Inflammatory macrophage (primary cell): ENCODE data around the gene SLC25A24.
"Not testable (repeated sequence)": the region's sequence is repeated elsewhere in the genome, so short reads cannot be mapped to it uniquely, and the experiment has no call there.

Source experiments
- DNase-seq, 2 donors: peaks; one replicate each; pipeline ENCODE4 v3.0.0-alpha.2; 2020 to 2022

Gene SLC25A24

DNA sequence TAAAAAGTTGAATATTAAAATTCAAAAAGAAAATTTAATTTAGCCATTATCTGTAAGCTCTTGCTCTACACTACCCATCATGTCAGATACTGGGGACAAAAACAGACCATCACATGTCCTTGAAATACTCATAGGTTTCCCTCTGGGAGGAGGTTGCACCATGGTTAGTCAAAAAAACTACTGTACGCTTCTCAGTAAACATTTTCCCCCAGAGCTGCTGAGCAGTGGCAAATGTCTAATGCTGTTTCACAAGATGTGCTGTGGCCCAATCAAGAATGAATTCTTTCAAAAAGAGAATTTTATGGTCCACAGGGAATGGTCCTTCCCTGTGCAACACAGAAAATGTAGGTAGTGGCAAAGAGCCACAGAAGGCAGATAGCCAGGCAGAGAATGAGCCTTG, 6.1 kb downstream of the SLC25A24 start:
- DNase-seq = no peak

DNA sequence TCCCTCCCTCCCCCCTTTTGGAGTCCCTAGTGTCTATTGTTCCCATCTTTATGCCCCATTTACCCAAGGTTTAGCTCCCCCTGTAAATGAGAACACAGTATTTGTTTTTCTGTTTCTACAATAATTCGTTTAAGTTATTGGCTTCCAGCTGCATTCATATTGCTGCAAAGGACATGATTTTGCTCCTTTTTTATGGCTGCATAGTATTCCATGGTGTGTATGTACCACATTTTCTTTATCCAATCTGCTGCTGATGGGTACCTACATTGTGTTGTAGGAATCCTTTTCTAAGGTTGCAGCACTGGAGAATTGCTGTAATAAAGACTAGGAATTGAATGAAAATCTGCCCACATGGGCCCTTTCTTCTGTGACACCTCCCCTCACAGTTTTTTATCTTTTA, 6.8 kb downstream of the SLC25A24 start:
- DNase-seq = no peak

DNA sequence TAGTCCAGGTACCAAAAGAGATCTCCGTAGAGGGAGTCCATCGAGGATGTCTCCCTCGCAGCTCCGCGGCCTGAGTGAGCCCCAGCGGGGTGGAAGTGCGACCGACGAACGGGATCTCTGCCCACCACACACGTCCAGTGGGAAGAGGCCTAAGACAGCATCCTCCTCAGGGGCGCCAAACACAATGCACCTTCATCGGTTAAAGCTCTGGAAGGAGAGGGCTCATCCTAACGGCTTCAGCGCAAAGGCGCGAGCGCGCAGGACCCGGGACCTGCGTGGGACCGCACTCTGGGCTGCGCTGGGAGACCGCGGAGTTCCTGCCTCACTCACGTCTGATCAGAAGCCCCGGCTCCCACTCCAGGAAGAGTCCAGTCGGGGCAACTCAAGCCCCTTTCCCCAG, 7.6 kb downstream of the SLC25A24 start:
- DNase-seq = no peak

DNA sequence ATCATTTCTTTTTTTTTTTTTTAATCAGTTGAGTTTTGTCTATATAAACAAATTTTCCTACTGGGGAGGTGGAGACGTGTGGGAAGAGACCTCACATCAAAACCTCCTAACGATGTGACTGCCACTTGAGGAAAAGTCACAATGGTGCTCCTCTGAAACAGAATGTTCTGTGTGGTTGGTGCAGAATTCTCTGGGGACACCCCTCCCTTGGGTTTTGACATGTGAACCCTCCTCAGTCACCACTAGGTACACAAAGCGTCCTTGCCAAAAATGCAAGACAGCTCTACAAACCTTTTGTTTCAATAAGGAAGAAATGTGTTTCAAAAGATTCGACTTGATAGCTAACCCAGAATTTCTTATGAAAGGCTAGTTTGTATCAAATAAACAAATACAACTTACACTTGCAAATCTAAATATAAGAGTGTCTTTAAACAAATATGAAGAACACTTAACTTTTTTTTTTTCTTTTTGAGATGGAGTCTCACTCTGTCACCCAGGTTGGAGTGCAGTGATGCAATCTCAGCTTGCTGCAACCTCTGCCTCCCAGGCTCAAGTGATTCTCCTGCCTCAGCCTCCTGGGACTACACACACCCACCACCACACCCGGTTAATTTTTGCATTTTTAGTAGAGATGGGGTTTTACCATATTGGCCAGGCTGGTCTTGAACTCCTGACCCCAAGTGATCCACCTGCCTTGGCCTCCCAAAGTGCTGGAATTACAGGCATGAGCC, 9.3 kb downstream of the SLC25A24 start:
- DNase-seq = no peak

DNA sequence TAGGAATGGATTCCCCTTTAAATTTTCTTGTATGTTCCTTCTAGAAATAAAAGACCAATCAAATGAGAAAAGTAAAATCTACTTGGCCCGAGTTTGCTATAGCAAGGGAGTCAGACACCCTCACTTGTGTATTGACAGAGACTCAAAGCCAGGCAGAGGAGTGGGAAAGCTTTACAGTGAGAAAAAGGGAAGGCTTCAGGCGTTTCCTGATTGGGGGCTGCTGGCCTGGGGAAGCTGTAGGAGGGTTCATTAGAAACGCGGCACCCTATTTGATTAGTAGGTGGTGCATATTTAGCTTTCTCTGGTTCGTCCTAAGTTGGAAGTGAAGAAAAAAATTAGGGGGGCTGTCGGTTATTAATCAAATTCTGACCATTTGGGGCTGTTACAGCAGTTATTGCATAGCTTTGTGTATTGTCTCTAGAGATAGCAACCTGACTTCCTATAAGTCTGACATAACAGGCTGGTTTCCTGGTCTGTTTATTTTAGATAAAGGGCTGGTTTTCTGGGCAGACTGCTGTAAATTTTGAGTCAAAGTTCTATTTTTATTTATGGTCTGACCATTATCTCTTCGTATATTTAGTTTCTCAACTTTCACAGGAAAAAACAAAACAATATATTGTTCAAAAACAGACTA, 10.0 kb downstream of the SLC25A24 start:
- DNase-seq = no peak

DNA sequence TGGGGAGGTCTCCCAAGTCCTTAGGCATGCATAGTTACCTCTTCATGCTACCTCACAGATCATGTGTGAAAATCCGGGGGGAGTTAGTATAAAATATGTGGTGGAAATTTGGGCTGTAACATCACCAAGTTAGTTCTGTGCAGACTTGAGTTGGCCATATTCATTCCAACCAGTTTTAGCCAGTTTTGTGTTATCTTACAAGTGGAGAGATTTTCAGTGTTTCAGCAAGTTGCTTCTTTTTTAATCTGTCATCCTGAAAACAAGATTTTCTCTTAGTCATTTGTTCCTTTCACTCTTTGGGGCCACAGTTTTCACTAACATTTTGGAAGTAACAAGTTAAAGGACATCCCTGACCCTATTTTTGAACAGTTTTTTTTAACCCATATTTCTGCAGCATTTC, 11.3 kb downstream of the SLC25A24 start:
- DNase-seq = no peak

DNA sequence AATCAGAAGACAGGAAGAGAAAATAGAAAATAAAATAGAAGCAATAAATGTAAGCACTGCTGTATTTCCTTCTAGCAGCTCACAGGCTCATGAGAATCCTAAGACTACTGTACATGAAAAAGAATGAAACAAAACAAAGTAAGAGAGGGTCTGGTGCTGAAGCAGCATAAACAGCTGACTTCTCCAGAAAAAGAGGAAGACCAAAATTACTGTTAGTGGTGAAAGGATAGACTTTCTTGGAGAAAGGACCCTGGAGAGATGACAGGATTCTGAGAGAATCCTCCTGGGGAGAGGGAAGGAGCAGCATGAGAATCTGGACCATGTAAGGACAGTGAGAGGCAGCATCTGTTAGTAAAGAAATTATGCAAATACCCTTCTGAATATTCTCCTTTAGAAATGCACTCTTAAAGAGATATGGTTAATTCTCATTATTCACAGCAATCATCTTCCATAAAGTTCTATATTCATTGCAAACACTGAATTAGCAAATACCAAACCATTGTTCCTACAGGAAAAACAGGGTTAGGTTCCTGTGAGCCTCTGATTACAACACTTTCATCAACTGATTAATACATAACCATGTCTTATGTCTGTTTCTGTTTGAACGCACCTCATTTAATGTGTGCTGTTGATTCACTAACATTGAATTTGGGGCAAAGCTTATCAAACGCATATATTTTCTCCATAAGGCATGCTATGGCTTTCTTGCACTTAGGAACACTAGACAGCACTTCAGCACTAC, 17.0 kb downstream of the SLC25A24 start:
- peak in 1 of 2 donors; percentile 11 for DNase-seq

DNA sequence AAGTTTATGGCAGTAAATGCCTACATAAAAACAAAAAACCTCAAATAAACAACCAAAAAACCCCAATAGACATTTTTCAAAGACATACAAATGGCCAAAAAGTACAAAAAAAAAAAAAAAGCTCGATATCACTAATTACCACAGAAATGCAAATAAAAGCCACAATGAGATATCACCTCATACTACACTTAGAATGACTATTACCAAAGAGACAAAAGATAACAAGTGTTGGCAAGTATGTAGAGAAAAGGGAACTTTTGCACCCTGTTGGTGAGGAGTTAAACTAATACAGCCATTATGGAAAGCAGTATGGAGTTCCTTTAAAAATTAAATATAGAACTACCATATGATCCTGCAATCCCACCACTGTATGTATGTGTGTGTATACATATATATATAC, 21.1 kb downstream of the SLC25A24 start:
- DNase-seq = no peak

DNA sequence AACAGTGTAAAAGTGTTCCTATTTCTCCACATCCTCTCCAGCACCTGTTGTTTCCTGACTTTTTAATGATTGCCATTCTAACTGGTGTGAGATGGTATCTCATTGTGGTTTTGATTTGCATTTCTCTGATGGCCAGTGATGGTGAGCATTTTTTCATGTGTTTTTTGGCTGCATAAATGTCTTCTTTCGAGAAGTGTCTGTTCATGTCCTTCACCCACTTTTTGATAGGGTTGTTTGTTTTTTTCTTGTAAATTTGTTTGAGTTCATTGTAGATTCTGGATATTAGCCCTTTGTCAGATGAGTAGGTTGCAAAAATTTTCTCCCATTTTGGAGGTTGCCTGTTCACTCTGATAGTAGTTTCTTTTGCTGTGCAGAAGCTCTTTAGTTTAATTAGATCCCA, 37.7 kb downstream of the SLC25A24 start:
- DNase-seq = not testable (repeated sequence)

DNA sequence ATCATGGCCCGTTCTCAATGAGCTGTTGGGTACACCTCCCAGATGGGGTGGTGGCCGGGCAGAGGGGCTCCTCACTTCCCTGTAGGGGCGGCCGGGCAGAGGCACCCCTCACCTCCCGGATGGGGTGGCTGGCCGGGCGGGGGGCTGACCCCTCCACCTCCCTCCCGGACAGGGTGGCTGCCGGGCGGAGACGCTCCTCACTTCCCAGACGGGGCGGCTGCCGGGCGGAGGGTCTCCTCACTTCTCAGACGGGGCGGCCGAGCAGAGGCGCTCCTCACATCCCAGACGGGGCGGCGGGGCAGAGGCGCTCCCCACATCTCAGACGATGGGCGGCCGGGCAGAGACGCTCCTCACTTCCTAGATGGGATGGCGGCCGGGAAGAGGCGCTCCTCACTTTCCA, 40.2 kb downstream of the SLC25A24 start:
- not testable (repeated sequence) for DNase-seq

DNA sequence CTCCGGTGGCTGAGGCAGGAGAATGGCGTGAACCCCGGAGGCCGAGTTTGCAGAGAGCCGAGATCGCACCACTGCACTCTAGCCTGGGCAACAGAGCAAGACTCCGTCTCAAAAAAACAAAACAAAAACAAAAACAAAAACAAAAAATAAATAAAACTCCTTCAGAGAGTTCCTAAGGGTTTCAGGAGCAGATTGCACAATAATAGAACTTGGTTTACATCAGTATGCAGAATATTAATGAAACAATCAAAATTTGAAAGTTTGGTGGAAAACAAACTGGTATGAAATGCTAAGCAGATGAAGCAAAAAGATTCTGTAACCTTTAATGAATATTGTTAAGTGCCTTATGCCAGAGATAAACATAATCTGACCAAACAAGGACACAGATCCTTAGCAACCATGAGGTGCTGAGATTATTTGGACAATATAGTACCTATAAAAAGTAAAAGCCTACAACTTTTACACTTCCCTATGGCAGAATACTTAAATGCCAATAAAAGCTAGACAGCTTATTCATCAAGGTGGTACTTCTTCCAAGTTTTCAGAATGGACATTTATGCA, 41.2 kb downstream of the SLC25A24 start:
- DNase-seq = no peak

DNA sequence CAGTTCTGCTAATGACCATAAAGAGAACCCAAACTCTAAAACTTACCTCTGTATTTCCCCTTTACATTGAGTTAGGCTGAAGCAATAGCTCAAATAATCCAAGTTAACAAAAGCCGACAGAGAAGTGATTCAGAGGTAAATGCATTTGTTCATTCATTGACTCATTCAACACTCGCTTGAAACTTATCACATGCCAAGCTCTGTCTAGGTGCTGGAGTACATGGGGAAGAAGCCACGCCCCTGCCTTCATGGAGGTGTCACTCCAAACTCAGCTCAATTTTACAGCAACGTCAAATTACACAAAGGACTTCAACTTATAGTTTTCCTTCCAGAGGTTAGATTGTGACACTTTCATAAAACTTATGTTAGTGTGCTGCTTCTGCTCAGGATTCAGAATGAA, 45.8 kb downstream of the SLC25A24 start:
- DNase-seq = peak in 1 of 2 donors; percentile 8

DNA sequence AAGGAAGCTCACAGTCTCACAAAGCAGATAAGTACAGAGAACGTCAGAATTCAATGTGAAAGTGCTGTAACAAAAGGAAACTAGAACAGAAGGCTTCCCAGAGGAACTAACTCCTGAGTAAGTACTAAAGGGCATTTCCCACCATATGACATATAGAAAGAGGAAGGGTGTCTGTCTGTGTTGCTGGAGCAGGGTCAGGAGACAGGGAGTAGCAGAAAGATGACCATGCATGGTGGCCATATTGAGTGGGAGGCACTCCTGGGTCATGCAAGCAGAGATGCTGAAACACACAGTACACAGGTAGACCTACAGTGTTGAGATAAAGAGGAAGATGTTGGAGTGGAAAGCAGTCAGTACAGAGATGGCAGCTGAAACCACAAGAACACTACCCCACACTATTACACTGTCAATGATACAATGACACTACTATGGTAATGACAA, 47.3 kb downstream of the SLC25A24 start:
- peak; percentile 80 to 87 for DNase-seq

DNA sequence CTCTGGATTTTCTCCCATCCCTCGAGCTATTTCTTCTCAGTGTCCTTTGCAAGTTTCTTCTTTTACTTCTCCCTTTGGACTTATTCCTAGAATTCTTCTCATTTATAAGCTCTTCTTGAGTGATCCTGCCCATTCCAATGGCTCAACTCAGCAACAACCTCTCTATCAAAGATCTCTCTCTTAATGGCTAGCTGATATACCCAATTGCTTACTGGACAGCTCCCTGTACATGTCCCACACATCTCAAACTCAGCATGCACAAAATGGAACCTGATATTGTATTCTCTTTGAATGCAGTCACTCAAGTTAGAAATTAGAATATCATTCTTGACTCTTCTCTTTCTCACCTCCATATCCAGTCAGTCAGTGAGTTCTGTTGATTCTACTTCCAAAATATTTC, 48.6 kb downstream of the SLC25A24 start:
- DNase-seq = no peak

DNA sequence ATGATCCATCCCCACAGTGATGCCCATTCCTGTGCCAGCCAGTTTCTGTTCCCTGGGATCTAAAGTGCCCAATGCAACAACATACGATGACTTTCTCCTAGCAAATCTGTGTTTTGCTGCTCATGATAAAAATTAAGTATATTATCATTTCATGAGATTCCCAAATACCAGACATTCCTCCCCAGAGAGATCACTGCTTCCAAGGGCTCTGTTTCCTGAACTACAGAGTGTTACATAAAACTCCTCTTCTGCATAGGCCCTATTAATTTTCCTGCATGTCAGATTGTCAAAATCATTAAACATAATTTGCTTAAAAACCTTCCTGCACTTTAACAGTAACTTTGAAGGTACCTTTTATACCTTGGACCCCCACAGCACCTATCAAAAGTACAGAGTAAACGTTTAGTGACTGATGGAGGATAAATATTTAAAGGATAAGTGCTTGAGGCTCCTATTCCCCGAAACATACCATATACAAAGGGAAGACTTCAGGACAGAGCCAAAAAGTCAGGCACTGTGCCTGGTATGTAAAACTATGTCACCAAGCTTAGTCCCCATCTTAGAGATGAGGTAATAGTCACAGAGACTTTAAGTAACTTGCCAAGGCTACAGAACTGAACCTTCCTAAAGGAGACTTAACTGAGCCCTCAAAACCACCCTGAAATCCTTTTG, 50.2 kb downstream of the SLC25A24 start:
- DNase-seq = no peak

DNA sequence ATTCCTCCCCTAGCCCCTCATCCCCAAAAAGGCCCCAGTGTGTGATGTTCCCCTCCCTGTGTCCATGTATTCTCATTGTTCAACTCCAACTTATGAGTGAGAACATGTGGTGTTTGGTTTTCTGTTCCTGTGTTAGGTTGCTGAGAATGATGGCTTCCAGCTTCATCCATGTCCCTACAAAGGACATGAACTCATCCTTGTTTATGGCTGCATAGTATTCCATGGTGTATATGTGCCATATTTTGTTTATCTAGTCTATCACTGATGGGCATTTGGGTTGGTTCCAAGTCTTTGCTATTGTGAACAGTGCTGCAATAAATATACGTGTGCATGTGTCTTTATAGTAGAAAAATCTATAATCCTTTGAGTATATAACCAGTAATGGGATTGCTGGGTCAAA, 55.6 kb downstream of the SLC25A24 start:
- not testable (repeated sequence) for DNase-seq

DNA sequence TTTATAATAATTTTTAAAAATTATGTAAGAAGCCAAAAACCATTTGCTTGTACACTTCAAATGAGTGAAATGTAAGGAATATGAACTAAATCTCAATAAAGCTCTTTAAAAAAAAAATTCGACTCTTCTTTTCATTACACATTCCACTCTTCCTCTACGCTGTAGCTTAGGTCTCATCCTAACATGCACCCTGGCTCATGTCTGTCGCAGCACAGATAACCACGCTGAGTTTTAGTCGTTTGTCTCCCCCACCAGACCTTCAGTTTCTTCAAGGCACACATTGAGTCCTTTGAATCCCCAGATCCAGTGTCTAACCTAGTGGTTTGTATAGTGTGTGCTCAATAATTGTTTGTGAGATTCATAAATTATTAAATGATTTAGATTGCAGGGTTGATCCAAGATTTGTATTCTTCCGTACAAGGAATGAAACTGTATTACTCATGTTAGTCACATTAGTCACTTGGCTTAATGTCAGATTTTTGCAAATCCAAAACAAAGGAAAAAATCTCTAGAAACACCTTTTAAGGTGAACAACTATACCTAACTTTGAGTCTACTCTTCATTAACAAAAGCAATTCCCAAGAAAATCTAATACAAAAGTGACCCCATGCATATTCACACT, 57.3 kb downstream of the SLC25A24 start:
- DNase-seq = no peak

DNA sequence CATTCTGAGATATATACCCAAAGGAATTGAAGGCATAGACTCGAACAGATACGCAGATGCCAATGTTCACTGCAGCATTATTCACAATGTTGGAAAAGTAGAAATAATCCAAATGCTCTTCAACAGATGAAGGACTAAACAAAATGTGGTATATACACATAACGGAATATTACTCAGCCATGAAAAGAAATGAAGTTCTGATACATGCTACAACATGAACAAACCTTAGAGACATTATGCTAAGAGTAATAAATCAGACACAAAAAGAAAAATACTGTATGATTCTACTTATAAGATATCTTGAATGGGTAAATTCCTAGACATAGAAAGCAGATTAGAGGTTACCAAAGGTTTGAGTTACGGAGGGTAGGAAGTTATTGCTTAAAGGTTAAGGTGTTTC, 57.9 kb downstream of the SLC25A24 start:
- DNase-seq = no peak

DNA sequence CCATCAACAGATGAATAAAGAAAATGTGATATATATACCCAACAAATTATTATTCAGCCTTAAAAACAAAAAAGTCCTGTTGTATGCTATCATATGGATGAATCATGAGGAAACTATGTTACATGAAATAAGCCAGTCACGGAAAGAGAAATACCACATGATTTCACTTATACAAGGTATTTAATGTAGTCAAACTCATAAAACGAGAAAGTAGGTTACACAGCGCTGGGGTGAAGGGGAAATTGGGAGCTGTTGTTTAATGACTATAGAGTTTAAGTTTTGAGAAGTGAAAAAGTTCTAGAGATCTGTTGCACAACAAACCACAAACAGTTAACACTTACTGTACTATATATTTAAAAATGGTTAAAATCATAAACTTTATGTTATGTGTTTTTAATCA, 58.5 kb downstream of the SLC25A24 start:
- DNase-seq = peak; percentile 57 to 85

DNA sequence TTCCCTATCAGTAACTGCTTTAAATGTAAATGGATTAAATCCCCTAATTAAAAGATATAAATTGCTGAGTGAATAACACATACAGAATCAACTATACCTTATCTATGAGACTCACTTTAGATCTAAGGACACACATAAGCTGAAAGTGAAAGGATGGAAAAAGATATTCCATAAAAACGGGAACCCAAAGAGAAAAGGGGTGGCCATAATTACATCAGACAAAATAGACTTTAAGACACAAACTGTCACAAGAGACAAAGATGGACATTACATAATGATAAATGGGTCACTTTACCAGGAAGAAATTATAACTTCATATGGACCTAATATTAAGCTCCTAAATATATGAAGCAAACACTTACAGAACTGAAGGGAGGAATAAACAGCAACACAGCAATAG, 59.2 kb downstream of the SLC25A24 start:
- peak in 1 of 2 donors; percentile 73 for DNase-seq

DNA sequence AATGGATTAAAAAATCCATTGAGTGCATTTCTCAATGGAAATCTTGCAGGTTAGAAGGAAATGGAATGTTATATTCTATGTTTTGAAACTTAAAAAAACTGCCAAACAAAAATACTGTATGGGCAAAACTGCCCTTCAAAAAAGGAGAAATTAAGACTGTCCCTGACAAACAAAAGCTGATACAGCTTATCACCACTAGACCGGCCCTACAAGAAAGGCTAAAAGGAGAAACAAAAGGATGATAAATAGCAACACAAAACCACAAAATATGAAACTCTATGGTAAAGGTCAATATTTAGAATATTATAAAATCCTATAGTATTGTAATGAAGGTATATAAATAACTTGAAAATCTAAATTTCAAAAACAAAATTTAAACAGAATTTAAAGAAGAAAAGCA, 60.0 kb downstream of the SLC25A24 start:
- DNase-seq = no peak

DNA sequence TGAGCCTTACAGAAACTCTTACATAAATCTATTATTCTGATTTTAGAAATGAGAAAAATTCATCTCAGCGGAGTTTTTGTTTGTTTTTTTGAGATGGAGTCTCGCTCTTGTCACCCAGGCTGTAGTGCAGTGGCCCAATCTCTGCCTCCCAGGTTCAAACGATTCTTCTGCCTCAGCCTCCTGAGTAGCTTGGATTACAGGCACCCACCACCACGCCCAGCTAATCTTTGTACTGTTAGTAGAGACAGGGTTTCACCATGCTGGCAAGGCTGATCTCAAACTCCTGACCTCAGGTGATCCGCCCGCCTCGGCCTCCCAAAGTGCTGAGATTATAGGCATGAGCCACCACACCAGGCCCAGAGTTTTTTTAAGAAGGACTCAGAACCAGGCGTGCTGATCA, 60.6 kb downstream of the SLC25A24 start:
- DNase-seq = not testable (repeated sequence)
